Right hindlimb (tissue), 1 donor: ENCODE results near the gene UTS2R.

Experiments
- DNase-seq: peaks from one replicate; pipeline ENCODE4 v3.0.0-alpha.2; 2018

UTS2R gene

DNA sequence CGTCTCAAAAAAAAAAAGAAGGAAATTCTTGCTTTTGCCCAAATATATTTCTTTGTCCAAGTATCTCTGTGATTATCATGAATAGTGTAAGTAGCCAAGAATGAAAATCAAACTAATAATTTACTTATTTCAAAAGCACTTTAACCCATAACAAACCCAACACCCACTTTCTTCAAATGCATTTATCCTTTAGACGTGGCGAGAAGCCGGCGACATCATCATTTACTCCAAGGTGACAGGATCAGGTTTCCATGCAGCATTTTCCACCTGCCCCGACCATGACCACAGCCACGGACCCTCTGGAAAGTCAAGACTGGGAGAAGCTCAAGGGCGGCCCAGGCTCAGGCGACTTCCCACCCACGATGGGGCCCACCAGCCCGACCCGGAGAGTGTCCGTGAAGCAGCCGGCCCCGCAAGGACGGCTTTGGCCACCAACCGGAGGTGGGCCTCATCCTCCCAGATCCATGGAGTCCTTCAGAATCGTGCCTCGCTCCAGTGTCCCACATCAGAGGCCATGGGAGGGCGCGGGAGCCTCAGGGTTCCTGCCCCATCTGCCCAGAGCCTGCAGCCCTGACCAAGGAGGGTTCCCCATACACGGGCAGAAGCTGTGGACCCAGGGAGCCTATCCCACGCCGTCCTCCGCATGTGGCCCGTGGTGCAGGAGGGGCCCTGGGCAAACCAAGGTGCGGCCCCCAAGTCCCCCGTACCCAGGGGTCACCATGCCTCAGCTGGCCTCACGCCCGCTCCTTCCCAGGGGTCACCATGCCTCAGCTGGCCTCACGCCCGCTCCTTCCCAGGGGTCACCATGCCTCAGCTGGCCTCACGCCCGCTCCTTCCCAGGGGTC is 18.7 kb downstream of the UTS2R start:
- no peak for DNase-seq

DNA sequence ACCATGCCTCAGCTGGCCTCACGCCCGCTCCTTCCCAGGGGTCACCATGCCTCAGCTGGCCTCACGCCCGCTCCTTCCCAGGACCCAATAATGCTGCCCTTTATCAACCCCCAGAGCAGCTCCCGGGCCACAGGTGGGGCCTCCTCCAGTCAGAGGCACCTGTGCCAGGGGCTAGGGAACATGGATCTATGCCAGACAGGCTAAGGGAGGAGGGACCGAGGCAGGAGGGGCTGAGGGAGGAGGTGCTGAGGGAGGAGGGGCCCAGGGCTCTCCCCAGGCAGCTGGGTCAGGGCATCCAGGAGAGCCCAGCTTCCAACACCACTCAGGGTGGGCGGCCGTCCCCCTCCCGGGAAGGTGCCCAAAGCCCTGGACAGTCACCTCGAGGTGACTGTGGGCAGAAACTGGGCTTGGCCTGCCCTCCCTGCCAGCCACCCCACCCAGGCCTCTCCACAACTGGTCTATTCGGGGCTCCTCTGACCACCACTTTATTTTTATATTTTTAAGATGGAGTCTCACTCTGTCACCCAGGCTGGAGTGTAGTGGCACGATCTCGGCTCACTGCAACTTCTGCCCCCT is 19.4 kb downstream of the UTS2R start:
- DNase-seq, result no peak

DNA sequence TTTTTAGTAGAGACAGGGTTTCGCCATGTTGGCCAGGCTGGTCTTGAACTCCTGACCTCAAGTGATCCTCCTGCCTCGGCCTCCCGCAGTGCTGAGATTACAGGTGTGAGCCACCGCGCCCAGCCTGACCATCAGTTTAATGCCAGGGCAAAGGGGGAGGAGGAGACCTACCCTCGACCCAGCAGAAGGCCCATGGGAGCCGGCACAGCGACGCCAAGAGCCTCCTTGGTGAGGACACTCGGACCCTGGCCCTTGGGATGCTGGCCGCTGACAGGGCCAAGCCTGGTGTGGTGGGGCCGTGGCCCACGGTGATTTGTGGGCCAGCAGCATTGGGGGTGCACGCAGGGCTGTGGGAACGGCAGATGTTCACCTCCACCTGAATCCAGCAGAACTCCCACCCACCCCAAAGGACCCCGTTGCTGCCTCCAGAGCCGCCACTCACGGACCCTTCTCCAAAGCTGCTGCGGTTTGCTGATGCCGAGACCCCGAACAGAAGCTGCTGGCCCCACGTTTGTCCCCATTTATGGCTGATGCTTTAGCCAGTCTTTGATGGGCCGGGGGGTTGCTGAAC is 20.0 kb downstream of the UTS2R start:
- no peak for DNase-seq

DNA sequence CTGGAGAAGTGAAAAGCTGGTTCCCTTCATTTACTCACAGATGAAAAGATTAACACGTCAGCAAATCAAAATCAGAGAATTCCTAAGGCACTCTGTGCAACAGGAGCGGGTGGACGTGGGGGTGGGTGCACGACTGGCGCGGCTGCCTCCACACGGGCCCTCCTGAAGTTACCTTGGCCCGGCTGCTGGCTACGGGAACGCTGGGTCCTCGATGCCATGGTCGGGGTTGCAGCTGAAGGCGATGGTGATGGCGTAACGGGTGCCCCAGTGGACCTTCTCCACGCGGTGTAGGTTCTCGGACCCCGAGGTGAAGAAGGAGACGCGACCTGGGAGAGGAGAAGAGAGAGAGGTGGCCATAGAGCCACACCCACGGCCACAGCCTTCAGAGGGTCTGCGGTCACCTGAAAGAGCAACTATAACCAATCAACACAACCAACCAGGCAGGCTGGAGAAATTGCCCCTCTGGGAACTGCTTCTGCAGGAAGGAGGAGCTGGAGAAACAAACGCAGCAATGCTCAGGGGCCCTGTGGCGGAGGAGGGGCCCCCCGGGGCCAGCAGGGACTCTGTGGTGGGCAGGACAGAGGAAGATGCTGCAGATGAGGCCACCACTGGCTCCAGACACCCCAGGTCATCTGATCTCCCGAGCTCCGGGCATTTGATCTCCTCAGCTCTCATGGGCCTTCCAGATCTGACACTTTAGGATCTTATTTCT is 20.8 kb downstream of the UTS2R start:
- DNase-seq, result no peak

DNA sequence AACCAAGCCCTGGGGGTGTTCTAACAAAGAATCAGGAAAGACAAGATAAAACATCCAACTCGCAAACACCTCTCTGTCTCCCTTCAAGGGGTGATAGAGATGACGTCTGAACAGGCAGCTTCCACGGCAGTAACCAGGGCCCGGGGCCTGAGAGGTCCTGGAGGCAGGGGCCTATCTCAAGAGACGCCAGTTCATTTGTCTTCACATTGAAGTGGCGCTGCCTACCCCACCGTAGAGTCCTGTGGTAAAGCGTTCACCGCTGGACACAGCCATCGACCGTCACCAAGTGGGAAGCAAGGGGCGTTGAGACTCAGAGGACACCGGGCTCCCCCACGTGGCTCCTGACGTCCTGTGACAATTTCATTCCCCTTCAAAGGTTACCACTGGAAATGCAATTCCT is 21.4 kb downstream of the UTS2R start:
- DNase-seq, result no peak

DNA sequence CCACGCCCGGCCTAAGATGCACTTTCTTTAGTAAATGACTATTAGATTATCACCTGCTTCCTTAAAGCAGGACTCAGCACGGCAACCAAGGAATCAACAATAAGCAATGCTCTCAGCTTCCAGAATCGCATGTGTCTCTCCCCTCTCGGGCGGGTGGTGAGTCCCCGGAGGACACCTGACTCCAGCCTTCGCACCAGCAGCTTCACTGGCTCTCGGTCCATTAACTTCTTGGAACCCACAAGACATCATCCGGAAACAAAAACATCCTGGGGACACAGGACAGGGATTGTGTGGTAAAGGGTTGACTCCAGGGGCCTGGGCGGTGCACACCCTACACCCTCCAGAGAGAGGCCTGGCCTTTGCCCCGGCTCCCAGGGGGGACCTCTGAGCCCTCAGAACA is 22.7 kb downstream of the UTS2R start:
- no peak for DNase-seq

DNA sequence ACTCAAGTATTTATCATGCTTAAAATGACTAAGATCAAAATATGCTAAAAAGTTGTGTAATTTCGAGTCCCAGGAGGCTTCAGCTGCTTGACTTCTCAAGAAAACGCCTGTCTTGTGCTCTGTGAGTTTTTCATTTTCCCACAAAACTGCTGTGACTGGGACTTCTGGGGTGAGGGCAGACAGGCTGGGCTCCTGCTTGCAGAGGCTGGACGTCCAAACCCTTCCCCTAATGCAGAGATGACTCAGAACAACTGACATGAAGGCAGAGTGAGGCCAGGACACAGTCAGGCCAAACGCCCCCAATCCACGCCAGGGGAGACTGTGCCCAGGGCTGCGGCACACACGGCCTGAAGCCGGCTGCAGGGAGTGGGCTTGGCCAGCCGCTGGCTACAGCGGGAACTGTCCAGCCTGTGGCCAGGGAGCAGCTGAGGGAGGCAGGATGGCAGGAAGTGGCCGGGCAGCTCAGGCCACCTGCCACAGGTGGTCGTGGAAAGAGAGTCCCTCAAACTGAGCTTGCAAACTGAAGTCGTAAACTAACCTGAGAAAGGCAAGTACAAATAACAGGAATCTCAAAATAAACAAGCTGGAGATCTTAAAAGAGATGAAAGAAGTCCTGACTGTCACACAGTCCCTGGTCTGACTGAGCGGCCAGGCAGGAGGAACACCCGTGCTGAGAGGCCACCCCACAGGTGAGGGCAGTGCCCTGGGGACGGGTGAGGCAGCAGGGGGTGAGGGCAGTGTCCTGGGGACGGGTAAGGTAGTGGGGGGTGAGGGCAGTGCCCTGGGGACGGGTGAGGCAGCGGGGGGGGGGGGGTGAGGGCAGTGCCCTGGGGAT is 25.3 kb downstream of the UTS2R start:
- DNase-seq, result no peak

DNA sequence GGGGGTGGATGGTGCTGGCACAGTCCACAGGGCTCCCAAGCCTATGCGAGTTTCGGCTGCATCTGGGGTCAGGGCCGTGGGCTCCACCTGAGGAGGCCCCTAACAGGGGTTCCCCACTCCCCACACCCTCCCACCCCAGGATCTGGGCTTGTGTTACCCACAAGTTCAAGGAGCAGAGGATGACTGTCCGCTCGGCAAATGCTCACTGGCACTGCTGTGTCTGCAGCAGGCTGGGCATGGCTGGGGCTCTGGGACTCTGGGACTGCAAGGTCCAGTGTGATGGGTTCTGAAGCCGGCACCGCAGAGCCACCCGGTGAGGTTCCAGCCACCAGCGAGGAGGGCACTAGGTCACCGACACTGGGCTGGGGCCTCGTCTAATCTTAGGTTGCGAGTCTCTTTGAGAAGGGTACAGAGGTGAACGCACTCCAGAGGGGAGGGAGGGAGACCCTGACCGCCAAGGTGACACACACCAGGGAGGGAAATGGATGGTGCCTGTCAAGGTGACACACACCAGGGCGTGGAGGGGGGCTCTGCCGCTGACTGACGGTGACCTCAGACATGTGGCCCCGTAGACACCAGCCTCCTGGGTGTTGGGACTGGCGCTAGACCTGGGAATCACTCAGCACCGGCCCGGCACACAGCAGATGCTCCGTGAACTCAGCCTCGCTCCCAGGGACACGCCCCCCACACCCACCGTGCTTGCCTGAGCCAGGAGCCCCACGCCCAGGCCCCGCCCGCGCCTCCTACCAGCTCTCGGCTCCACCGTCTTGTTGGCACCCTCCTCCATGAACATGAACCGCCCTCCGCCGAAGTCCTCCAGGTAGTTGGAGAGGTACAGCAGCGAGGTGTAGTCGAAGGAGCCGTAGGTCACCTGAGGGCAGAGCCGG is 26.1 kb downstream of the UTS2R start:
- DNase-seq, result no peak

DNA sequence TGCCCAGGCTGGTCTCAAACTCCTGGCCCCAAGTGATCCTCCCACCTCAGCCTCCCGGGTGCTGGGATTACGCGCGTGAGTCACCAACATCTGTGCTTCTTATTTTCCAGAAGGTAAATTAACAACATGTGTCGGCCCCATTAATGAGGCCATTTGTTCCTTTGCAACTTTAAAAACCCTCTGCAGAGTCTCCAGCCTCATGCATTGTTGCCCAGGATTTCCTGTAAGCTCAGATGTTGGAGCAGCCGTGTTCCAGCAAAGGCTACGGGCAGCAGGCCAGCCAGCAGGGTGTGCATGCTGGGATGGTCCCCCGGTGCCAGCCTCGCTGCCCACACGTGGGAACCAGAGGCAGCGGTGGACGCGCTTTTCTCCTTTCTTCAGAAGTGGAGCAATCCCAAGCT is 27.5 kb downstream of the UTS2R start:
- DNase-seq, result peak; percentile 89

DNA sequence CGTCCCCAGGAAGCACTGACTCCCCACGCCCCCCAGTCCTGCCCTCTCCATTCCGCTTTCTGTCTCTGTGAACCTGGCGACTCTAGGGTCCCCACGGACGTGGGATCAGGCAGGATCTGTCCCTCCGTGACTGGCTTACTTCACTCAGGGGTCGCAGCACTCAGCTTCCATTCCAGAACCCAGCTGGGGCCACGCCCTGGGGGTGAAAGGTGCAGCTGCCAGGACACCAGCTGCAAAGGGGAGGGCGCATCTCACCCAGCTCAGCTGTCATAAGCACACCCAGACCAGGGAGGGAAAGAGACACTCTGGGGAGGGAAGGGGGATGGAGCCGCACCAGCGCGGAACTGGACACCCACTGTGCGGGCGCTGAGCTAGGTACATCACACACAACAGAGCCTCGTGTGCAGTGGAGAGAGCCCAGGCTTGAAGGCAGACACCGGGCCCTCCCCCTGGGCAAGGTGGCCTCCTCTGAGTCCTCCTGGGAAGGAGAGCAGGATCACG is 28.1 kb downstream of the UTS2R start:
- peak; percentile 86 for DNase-seq

DNA sequence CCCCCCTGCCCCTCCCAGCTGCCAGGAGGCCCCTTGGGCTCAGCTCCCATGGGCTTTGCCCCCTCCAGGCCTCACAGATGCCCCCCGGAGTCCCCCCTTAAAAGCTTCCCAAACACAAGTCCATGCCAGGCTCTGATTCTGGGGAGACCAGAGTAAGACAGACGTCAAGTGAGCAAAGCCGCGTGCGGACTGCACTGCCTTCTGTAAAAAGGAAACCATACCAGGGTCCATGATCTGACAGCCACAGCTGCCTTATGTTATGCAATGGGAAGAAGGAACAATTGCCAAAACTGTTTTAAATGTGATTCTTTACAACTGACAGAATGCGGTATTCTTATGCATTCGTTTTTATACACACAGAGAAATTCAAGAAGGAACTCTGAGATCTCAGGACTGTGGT is 28.6 kb downstream of the UTS2R start:
- DNase-seq, result no peak

DNA sequence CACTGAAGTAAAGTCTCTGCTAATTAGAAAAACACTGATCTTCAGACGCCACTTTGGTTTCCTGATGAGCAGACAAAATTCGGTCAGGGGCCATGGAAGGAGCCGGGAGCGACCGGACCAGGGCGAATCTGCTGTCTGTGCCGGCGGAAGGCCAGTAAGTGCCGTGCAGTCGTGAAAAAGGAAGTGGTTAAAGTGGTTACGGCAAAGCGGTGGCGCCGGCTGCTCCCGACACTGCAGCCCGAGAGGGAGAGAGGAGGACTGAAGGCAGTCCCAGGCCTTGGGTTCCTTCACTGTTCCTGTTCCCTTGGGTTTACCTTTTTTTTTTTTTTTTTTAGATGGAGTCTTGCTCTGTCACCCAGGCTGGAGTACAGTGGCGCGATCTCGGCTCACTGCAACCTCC is 29.3 kb downstream of the UTS2R start:
- no peak for DNase-seq

DNA sequence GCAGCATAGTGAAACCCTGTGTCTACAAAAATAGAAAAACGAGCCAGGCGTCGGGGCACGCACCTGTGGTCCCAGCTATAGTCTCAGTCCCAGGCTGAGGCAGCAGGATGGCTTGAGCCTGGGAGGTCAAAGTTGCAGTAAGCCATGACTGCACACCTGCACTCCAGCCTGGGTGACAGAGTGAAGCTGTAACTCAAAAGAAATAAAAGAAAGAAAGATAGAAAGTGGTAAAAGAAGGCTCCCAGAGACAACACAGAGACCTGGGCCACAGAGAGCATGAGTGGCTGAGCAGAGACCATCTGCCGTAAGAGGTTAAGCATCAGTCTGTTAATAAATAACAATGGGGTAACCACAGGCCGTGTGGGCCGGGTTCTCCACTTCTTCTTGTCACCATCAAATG is 31.3 kb downstream of the UTS2R start:
- no peak for DNase-seq

DNA sequence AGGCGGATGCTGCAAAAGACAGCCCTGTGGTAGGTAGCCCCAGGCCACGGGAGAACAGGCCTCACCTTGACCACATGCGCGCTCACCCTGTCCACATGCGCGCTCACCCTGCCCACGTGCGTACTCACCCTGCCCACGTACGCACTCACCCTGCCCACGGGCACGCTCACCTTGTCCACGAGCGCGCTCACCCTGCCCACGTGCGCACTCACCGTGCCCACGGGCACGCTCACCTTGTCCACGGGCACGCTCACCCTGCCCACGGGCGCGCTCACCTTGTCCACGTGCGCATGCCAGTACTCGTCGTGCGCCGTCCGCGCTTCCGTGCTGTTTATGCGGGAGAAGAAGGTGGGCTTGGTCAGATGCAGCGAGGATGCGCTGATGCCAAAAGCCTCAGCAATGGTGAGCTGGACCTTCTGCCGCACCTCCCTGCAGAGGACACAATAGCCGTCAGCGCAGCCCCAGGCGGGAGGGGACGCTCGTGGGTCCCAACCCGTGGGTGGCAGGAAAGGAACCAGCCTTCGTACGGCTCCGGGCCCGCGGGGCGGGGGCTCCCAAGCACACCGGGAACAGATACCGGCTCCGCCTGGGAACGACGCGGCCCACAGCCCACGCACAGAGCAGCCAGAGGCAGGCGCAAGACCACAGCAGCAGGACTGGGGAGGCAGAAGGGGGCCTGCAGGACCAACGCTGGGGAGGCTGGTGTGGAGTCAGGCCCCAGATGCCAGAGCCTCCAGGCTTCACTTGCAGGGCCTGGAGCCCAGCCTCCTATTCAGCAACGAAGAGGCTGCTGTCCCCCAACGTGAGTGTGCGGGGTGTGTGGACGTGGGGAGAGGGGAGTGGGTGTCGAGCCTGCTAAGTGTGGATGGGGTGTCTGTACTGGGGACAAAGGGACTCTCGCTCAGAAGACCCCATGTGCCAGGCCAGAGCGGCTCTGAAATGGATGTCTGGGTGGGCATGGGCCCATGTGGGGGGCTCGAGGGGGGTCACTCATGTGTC is 32.4 kb downstream of the UTS2R start:
- no peak for DNase-seq

DNA sequence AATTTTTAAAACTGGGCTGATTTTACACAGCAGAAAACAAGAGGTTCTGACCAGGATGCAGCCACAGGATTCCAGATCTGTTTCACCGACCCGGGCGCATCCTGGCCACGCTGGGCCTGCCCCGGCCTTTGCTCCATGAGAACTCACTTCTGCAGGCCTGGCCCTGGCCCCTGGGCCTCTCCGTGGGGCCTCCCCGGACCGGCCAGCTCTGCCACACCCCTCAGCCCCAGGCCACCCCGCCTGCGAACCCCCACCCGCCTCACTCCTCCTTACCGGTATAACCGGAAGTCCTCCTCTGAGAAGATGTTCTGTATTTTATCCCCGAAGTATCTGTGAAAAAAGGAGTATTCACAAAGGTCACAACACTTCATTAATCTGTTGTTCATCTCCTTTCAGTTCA is 33.5 kb downstream of the UTS2R start:
- DNase-seq, result no peak

DNA sequence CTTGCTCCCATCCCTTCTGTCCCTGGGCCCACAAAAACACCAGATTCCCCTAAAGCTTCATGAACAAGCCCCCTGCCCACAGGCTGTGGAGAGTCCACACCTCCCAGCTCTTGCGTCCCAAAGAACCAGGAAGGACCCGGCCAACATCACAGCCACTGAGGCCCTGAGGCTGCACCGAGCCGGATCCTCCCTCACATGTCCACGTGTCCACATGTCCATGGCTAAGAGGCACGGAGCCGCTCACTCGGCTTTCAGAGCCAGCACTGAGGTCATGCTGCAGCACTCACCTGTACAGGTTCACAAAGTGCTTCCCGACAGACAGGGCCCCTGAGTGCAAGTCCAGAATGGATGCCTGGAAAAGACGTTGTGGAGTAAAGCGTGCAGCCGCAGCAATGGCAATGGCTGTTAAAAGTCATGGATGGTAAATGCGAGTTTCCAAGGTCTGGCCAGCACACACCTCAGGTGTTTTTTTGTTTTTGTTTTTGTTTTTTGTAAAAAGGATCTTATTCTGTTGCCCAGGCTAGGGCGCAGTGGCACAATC is 34.6 kb downstream of the UTS2R start:
- no peak for DNase-seq

DNA sequence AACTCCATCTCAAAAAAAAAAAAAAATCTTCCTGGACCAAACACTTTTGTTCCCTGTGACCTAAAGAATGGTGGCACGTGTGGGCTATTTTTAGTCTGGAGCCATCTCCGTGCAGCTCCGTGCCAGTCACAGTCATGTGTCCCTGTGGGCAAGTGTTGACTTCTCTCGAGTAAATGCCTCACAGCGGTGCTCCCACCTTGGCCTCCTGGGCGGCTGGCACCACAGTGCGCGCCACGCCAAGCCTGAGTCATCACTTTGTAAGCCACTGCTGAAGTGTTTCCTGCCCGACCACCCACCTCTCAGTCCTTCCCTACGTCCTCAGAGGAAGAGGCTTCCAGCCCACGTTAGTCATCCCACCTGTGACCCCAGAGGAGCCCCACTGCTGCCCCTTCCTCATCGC is 35.7 kb downstream of the UTS2R start:
- DNase-seq, result no peak

DNA sequence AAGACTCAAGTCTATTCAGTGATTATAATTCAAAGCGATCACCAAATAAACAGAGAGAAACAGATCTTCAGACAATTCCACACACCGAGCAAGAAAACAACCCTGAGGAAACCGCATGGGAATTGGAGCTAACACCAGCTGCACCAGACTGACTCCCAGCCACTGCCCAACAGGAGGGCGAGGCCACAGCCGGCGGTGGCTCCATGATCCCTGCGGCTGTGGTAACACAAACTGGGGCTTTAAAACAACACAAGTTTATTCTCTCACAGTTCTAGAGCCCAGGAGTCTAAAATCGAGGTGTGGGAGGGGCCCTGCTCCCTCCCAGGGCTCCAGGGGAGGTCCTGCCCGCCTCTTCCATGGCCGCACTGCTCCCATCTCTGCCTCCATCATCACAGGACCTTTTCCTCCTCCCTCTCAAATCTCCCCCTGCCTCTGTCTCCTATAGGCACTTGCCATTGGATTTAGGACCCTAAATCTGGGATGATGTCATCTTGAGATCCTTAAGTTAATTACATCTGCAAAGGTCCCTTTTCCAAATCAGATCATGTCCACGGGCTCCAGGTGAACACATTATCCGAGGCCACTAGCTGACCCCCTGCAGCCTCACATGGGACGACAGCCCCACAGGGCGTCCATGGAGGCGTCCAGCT is 36.8 kb downstream of the UTS2R start:
- DNase-seq, result no peak

DNA sequence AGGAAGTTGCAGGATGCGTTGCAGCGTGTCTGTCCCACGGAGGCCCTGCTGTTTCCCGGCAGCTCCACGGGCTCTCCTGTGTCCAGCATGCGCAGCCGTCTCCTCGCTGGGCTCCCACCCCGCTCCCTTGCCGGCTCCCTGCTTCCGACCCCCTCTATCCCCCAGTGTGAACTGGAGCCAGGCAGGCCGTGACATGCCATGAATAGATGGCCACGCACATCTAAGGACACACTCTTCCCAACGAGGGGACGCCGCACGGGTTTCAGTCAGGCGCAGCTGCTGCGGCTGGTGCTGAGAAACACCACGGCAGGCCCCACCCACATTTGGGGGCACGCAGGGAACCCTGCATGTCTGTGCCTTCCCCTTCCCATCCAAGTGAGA is 37.4 kb downstream of the UTS2R start:
- no peak for DNase-seq
